Omental fat pad (tissue), 4 donors: Measurements from ENCODE around the gene TMEM209. TPM values are rescaled to one million over a fixed set of nuclear protein-coding genes. Genes with fewer than 3 reads are reported as not detected.
"Not testable (repeated sequence)": the region's sequence is repeated elsewhere in the genome, so short reads cannot be mapped to it uniquely, and the experiment has no call there.

ENCODE experiments used
- ATAC-seq: fragments of 150-250 bp; one replicate; pipeline ENCODE4 v1.9.1; 2016; ENCODE audit warnings: mild to moderate bottlenecking, moderate library complexity; ENCODE audit not compliant: low FRiP score
- DNase-seq: peaks from one replicate; pipeline ENCODE4 v3.0.0-alpha.2; 2019; ENCODE audit warnings: low spot score
- CTCF ChIP-seq, 3 donors: fragments of 450-650 bp; IDR thresholded peaks; one replicate each; pipeline ENCODE4 v1.5.1; 2016 to 2017; ENCODE audit warnings: antibody characterized with exemption in 3 of 3, mild to moderate bottlenecking in 3 of 3, moderate library complexity in 2 of 3
- total RNA-seq, 4 donors: library from RNA; depleted of rRNA; stranded (reverse); fragments of >200 nt; gene quantifications; one replicate each; pipeline ENCODE4 v1.1.0, GENCODE V29; 2016

Gene TMEM209
- total RNA-seq, 4 donors from 2014 or later = 8.9 to 17.2 (median 10.6) TPM

GRCh38 chr7:130234078-130234477 lies 28.9 kb upstream of the TMEM209 start:
- DNase-seq = no peak
- no peak for TF ChIP-seq CTCF (IDR thresholded peaks at IDR 0.05)
- no peak for ATAC-seq

GRCh38 chr7:130232209-130232608 lies 27.0 kb upstream of the TMEM209 start:
- no peak for TF ChIP-seq CTCF (IDR thresholded peaks at IDR 0.05)
- DNase-seq = no peak
- no peak for ATAC-seq

GRCh38 chr7:130231792-130232191 lies 26.6 kb upstream of the TMEM209 start:
- ATAC-seq = no peak
- DNase-seq = no peak

GRCh38 chr7:130229981-130230380 lies 24.8 kb upstream of the TMEM209 start:
- not testable (repeated sequence) for DNase-seq, ATAC-seq

More at GRCh38 chr7:130231792-130232191, 26.6 kb upstream of the TMEM209 start:
- no peak for TF ChIP-seq CTCF (IDR thresholded peaks at IDR 0.05)

DNA sequence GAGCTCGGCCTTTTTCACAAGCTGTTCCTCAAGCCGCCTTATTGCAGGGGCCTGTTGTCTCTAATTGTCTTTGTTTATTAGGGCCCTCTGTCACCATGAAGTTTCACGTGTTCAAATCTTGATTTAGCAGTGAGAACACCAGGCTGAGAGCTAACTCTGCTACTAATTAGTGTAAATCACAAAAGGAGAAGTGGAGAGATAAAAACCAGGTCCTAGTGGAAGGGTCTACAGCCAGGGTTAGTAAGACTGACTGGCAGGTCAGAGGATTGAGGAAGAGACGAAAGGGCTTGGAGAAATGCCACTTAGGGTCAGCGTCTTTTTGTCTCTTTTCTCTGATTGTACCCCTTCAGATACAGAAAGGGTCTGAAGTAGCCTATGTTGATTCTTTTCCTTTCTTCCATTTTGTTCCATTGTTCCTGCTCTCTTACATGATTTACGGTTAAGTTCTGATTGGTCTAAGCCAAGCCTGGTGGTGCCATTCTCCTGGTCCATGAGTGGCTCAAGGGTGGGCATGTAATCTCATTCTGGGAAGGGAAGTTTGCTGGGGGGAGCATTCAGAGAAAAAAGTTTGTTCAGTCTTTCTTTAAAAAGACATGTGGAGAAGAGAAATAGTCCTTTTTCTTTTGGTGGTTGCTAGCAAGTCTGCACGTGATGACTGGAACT lies 23.8 kb upstream of the TMEM209 start:
- DNase-seq (no peak), ATAC-seq (no peak)
- no peak for TF ChIP-seq CTCF (IDR thresholded peaks at IDR 0.05)

DNA sequence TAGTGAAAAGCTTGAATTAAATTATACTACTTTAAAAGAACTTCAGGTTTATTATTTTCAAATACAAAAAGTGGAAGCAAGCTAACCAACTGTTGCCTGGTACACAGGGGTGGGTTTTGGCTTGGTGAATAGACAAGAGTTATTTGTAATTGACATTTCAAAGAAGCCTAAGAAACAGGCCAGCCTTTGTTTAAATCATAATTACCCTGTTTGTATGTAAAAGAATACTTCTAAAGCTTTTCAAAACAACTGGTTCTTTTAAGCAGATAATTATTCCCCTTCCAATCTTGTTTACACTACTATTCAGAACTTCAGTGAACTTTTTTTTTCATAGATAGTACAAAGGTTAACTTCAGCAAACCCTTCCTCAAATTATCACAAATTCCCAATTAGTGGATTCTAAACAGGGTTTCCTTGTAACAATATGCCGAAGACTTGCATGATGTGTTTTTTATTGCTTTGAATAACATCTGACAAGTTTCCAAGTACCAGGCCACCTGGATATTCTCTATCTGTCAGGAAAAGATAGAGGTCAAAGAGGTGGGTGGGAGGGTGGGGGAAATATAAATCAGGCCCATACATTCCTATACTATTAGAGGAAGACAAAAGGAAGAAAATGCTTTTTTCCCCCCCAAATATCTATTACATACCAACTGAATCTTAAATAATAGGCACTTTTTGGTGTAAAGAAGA lies 22.8 kb upstream of the TMEM209 start:
- TF ChIP-seq CTCF (IDR thresholded peaks at IDR 0.05) = no peak
- DNase-seq (no peak), ATAC-seq (no peak)

DNA sequence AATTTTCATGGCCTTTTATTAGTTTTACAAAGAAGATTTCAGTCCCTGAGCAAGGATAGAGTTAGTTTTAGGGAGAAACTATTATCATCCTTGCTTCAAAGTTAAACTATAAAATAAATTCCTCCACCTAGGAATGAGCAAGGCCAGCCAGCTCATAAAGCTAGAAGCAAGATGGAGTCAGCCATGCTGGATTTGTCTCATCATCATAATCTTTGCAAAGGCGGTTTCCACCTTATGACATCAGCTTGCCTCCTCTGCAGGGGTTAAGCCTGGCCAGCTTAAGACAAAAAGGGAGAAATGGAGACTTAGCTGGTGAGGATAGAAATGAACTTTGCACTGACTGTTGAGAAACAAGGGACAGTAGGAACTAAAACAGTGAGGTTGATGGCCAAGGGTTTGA lies 21.1 kb upstream of the TMEM209 start:
- no peak for DNase-seq
- TF ChIP-seq CTCF (IDR thresholded peaks at IDR 0.05) = no peak
- ATAC-seq = no peak

GRCh38 chr7:130224923-130225322 lies 19.7 kb upstream of the TMEM209 start:
- DNase-seq, ATAC-seq: not testable (repeated sequence)
